ENCODE data around the gene ROMO1.
"Not testable (repeated sequence)": the region's sequence is repeated elsewhere in the genome, so short reads cannot be mapped to it uniquely, and the experiment has no call there.

ROMO1 gene

GRCh38 chr20:35685368-35685767, 13.8 kb upstream of the ROMO1 start:
- DNase-seq = not testable (repeated sequence)

- DNase-seq = not testable (repeated sequence)
These were observed 12.3 kb upstream of the ROMO1 start for GRCh38 chr20:35686872-35687271.

GRCh38 chr20:35690265-35690664, 8.9 kb upstream of the ROMO1 start:
- DNase-seq = no peak

GRCh38 chr20:35695245-35695749, 3.9 kb upstream of the ROMO1 start:
- no peak for DNase-seq

GRCh38 chr20:35695978-35696377, 3.2 kb upstream of the ROMO1 start:
- DNase-seq = no peak

GRCh38 chr20:35697696-35698297, 1.4 kb upstream of the ROMO1 start:
- DNase-seq = no peak

- peak; percentile 55 for DNase-seq
These were observed 693 bp upstream of the ROMO1 start for GRCh38 chr20:35698298-35699126.

- no peak for DNase-seq
These were observed 886 bp downstream of the ROMO1 start for GRCh38 chr20:35699957-35700624.

- no peak for DNase-seq
These were observed 1.5 kb downstream of the ROMO1 start for GRCh38 chr20:35700625-35701148.

GRCh38 chr20:35702051-35702823, 3.0 kb downstream of the ROMO1 start:
- DNase-seq = no peak

GRCh38 chr20:35702824-35703695, 3.9 kb downstream of the ROMO1 start:
- DNase-seq = no peak

GRCh38 chr20:35704514-35705261, 5.5 kb downstream of the ROMO1 start:
- DNase-seq = no peak

- not testable (repeated sequence) for DNase-seq
These were observed 6.7 kb downstream of the ROMO1 start for GRCh38 chr20:35705894-35706293.

GRCh38 chr20:35706591-35707529, 7.7 kb downstream of the ROMO1 start:
- DNase-seq = not testable (repeated sequence)

GRCh38 chr20:35708502-35708901, 9.3 kb downstream of the ROMO1 start:
- DNase-seq = no peak

GRCh38 chr20:35709259-35709658, 10.1 kb downstream of the ROMO1 start:
- no peak for DNase-seq

GRCh38 chr20:35710039-35710438, 10.8 kb downstream of the ROMO1 start:
- no peak for DNase-seq

- no peak for DNase-seq
These were observed 11.8 kb downstream of the ROMO1 start for GRCh38 chr20:35710884-35711587.
